HG03025 (cell line): ENCODE measurements around the gene SLIT3.
"Not testable (repeated sequence)": the region's sequence is repeated elsewhere in the genome, so short reads cannot be mapped to it uniquely, and the experiment has no call there.

Experiments
- ATAC-seq: cut with Tn5 transposase; IDR thresholded peaks from one replicate; pipeline ENCODE4 v1.9.1; 2021; ENCODE audit warnings: mild to moderate bottlenecking, moderate library complexity; ENCODE audit not compliant: unreplicated experiment, low FRiP score

Gene SLIT3

GRCh38 chr5:168651648-168652047, 649.3 kb downstream of the SLIT3 start:
- no peak for ATAC-seq

- no peak for ATAC-seq
These were observed 651.6 kb downstream of the SLIT3 start for GRCh38 chr5:168649306-168649705.

- ATAC-seq: no peak
These were observed 652.4 kb downstream of the SLIT3 start for GRCh38 chr5:168648576-168648975.

GRCh38 chr5:168648016-168648415, 652.9 kb downstream of the SLIT3 start:
- ATAC-seq: no peak

GRCh38 chr5:168647083-168647482, 653.9 kb downstream of the SLIT3 start:
- no peak for ATAC-seq

DNA sequence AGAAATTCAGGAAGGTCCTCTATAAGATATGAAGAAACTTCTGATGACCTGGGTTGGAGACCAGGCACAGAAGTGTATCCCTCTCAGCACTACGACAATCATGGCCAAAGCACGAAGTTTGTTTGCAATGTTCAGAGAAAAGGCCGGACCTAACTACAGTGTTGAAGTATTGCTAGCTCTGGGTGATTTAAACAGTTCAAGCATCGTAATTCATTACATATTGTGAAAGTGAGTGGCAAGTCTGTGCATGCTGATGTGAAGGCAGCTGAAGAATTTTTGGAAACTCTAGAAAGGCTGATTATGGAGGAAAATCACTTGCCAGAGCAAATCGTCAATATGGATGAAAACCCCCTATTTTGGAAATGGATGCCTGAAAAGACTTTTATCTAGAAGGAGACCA, 654.6 kb downstream of the SLIT3 start:
- ATAC-seq: no peak

DNA sequence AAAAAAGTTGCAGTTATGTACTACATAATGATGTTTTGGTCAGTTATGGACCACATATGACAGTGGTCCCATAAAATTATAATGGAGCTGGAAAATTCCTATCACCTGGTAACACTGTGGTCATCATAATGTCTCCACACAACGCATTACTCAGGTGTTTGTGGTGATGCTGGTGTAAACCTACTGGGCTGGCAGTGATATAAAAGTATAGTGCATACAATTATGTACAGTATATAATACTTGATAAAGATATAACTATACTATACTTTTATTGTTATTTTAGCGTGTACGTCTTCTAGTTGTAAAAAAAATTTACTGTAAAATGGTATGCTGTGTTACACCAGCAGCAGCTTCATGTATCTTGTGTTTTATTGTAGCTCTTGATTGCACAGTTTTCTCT, 655.7 kb downstream of the SLIT3 start:
- no peak for ATAC-seq

DNA sequence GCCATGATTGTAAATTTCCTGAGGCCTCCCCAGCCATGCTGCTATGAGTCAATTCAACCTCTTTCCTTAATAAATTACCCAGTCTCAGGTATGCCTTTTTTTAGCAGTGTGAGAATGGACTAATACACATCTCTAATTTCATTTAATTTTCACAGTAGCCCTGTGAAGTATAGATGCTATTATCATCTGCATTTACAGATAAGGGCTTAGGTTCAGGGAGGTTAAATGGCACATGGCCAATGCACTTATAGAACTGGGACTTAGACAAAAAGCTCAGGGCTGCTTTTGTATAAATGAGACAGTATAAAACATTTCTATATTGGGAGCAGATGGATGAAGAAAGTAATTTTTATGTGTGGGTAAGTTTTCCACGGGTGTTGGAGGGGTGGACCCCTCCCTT, 658.9 kb downstream of the SLIT3 start:
- ATAC-seq: no peak

GRCh38 chr5:168638846-168639245, 662.1 kb downstream of the SLIT3 start:
- not testable (repeated sequence) for ATAC-seq

DNA sequence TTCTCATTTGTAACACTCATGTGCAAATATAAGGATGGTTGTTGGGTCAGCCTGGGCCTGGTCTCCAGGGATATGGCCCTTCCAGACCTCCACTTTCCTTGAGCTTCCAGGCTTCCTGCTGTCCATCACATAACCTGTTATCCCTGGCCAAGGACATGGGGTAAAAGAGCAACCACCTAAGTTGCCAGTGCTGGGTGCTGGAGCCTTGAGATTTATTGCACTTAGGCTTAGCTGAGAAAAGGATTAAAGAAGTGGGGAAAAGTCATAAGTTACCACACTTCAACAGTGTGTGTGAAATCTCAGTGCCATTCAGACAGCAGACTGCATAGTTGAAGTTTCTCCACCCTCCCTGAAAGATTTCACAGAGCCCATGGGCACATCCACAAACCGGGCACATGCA, 663.1 kb downstream of the SLIT3 start:
- no peak for ATAC-seq

DNA sequence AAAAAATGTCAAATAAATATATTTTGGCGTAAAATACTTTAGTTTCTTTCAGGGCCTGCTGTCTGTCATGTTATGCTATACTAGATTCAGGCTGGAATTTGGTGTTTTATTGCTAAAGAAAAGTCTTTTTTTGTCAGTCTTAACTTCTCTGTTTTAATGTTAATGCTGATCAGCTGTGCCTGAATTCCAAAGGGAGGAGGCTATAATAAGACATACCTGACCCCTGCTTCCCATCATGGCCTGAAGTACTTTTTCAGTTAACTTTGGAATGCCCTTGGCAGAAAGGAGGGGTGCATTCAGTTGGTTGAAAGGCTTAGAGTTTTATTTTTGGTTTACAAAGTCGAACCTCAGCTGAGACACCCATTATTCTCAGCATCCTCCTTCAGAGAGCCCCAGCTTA, 663.7 kb downstream of the SLIT3 start:
- no peak for ATAC-seq

DNA sequence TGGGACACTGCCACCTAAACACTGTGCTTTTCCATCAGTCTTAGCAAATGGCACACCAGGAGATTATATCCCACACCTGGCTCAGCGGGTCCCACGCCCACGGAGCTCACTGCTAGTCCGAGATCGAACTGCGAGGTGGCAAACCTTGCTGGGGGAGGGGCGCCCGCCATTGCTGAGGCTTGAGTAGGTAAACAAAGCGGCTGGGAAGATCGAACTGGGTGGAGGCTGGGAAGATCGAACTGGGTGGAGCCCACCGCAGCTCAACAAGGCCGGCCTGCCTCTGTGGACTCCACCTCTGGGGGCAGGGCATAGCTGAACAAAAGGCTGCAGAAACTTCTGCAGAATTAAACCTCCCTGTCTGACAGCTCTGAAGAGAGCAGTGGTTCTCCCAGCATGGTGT, 670.0 kb downstream of the SLIT3 start:
- ATAC-seq: not testable (repeated sequence)

- no peak for ATAC-seq
These were observed 676.0 kb downstream of the SLIT3 start for GRCh38 chr5:168624850-168625364.

- no peak for ATAC-seq
These were observed 680.1 kb downstream of the SLIT3 start for GRCh38 chr5:168620807-168621206.

GRCh38 chr5:168614661-168615060, 686.3 kb downstream of the SLIT3 start:
- ATAC-seq: no peak

GRCh38 chr5:168613996-168614395, 686.9 kb downstream of the SLIT3 start:
- no peak for ATAC-seq

- no peak for ATAC-seq
These were observed 687.5 kb downstream of the SLIT3 start for GRCh38 chr5:168613396-168613795.

- no peak for ATAC-seq
These were observed 687.9 kb downstream of the SLIT3 start for GRCh38 chr5:168612996-168613395.

GRCh38 chr5:168612123-168612522, 688.8 kb downstream of the SLIT3 start:
- no peak for ATAC-seq
